GM12872 (cell line): ENCODE results near the gene LAMP1.

Experiments
- CTCF ChIP-seq: IDR thresholded peaks from 3 replicates; pipeline ENCODE4 v1.5.1; 2011; ENCODE audit warnings: low read depth, mild to moderate bottlenecking, low read length, moderate library complexity; ENCODE audit not compliant: insufficient read depth

LAMP1 gene

GRCh38 chr13:113273321-113273720 lies 23.7 kb upstream of the LAMP1 start:
- no peak for TF ChIP-seq CTCF

- TF ChIP-seq CTCF: no peak
These were observed 23.0 kb upstream of the LAMP1 start for GRCh38 chr13:113273851-113274590.

- TF ChIP-seq CTCF: no peak
These were observed 22.3 kb upstream of the LAMP1 start for GRCh38 chr13:113274721-113275120.

- peak; percentile 51; the same call in 2 of the 3 replicates for TF ChIP-seq CTCF
These were observed 21.7 kb upstream of the LAMP1 start for GRCh38 chr13:113275387-113275786.

- no peak for TF ChIP-seq CTCF
These were observed 16.9 kb upstream of the LAMP1 start for GRCh38 chr13:113280126-113280525.

- no peak for TF ChIP-seq CTCF
These were observed 13.1 kb upstream of the LAMP1 start for GRCh38 chr13:113283904-113284303.

- TF ChIP-seq CTCF: no peak
These were observed 8.2 kb upstream of the LAMP1 start for GRCh38 chr13:113288880-113289279.
